GM18526 (cell line): ENCODE results near the gene KRTAP5-11.

Experiments used
- POLR2A ChIP-seq: IDR thresholded peaks from 3 replicates; pipeline ENCODE4 v1.6.1; 2011; ENCODE audit not compliant: insufficient read length; ENCODE audit errors: extremely low read depth

The KRTAP5-11 gene

GRCh38 chr11:71537537-71537936, 45.1 kb downstream of the KRTAP5-11 start:
- TF ChIP-seq POLR2A: no peak

DNA sequence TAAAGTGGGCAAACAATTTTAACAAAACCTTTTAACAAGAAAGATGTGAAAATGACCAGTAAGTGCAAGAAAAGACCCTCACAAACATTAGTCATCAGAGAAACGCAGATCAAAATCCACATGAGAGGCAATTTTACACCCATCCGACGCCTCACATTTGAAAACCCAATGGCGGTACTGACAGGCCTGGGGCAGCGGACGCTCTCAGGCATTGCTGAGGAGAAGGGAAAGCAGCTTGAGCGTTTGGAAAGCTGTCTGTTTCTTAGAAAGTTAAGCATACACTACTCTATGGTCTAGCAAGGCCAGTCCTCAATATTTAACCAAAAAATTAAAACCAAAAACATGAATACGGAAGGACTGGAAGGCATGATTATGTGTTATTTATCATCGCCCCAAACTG, 46.9 kb downstream of the KRTAP5-11 start:
- TF ChIP-seq POLR2A: no peak

DNA sequence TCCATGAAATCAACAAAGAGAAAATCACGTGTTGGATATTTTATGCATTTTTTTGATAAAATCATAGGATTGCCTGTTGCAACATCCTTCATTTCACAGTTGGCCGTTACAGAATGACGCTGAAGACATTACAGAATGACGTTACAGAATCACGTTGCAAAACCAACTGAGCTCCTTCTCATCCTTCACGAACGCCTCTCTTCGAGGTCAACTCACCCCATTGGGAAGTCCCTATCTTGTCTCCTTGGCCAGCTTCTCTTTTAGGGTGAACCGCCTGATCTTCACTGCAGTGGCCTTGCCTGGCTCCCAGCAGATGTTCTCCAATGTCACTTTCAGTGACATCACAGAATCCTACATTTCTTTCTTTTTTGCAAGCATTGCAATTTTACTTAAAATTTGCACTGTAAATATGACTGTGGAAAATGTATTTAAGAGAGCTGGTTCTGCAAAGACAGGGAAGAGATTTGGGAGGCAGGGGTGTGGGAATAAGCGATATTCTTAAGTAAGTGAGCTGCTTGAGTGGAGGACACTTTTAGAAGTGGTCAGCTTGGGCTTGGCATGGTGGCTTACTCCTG, 50.6 kb downstream of the KRTAP5-11 start:
- TF ChIP-seq POLR2A: no peak
